WTC11 (cell line): ENCODE data around the gene KLHL29. TPM values are rescaled to one million over a fixed set of nuclear protein-coding genes. Genes with fewer than 3 reads are reported as not detected.
A peak's percentile ranks its signal among the peaks of the same experiment; 100 is the strongest.

Experiments
- ATAC-seq: fragments of 200-7000 bp; cut with Tn5 transposase; 2 replicates; pipeline ENCODE4 v1.10.0; 2021; ENCODE audit warnings: mild to moderate bottlenecking, moderate library complexity
- CTCF ChIA-PET: fragments of 300-600 bp; sonication (Branson Sonifier 250); formaldehyde crosslinking; loops from one replicate; lab custom pipeline; 2021; ENCODE audit warnings: antibody characterized with exemption; lab: Charles Lee
- POLR2A ChIA-PET: fragments of 350-600 bp; sonication (Branson Sonifier 250); formaldehyde crosslinking; loops from one replicate; lab custom pipeline; 2021; ENCODE audit warnings: antibody characterized with exemption; lab: Charles Lee
- DNase-seq: peaks from one replicate; pipeline ENCODE4 v3.0.0; 2021; ENCODE audit warnings: low spot score
- H3K27ac Mint-ChIP-seq: 2 replicates; pipeline ENCODE4 v1.8.0; 2021; ENCODE audit warnings: mixed read lengths
- H3K27me3 Mint-ChIP-seq: 2 replicates; pipeline ENCODE4 v1.8.0; 2021; ENCODE audit warnings: low read depth, mild to moderate bottlenecking, moderate library complexity, mixed read lengths
- H3K36me3 Mint-ChIP-seq: 2 replicates; pipeline ENCODE4 v1.8.0; 2021; ENCODE audit warnings: mixed read lengths
- H3K4me1 Mint-ChIP-seq: 2 replicates; pipeline ENCODE4 v1.8.0; 2022; ENCODE audit warnings: mixed read lengths
- H3K4me3 Mint-ChIP-seq: 2 replicates; pipeline ENCODE4 v1.8.0; 2021; ENCODE audit warnings: mild to moderate bottlenecking, moderate library complexity, mixed read lengths
- H3K9me3 Mint-ChIP-seq: 2 replicates; pipeline ENCODE4 v1.8.0; 2021; ENCODE audit warnings: mixed read lengths
- ATF1 ChIP-seq: sonication (generic); formaldehyde crosslinking; IDR thresholded peaks from 2 replicates; pipeline ENCODE4 v1.8.1; 2023; ENCODE audit warnings: mild to moderate bottlenecking, moderate library complexity, missing genetic modification reagents
- CBFB ChIP-seq: sonication (generic); formaldehyde crosslinking; IDR thresholded peaks from 2 replicates; pipeline ENCODE4 v1.8.1; 2022; ENCODE audit warnings: mild to moderate bottlenecking, low read depth, missing genetic modification reagents
- CREB1 ChIP-seq: sonication (generic); formaldehyde crosslinking; IDR thresholded peaks from 2 replicates; pipeline ENCODE4 v1.8.0; 2023; ENCODE audit warnings: mild to moderate bottlenecking, missing genetic modification reagents
- ESRRA ChIP-seq: sonication (generic); formaldehyde crosslinking; IDR thresholded peaks from 2 replicates; pipeline ENCODE4 v1.8.1; 2022; ENCODE audit warnings: mild to moderate bottlenecking, missing genetic modification reagents, borderline replicate concordance
- FOXJ3 ChIP-seq: sonication (generic); formaldehyde crosslinking; IDR thresholded peaks from 2 replicates; pipeline ENCODE4 v1.9.0; 2021; ENCODE audit warnings: missing genetic modification reagents, mild to moderate bottlenecking, borderline replicate concordance
- FOXP1 ChIP-seq: sonication (generic); formaldehyde crosslinking; IDR thresholded peaks from 2 replicates; pipeline ENCODE4 v1.8.0; 2022; ENCODE audit warnings: missing genetic modification reagents, mild to moderate bottlenecking, moderate library complexity, borderline replicate concordance
- GABPB1 ChIP-seq: sonication (generic); formaldehyde crosslinking; IDR thresholded peaks from 2 replicates; pipeline ENCODE4 v1.8.1; 2023; ENCODE audit warnings: mild to moderate bottlenecking, missing genetic modification reagents
- IRF2 ChIP-seq: sonication (generic); formaldehyde crosslinking; IDR thresholded peaks from 2 replicates; pipeline ENCODE4 v1.8.0; 2022; ENCODE audit warnings: low read depth, missing genetic modification reagents, borderline replicate concordance
- KAT7 ChIP-seq: sonication (generic); formaldehyde crosslinking; IDR thresholded peaks from 2 replicates; pipeline ENCODE4 v1.8.1; 2023; ENCODE audit warnings: missing genetic modification reagents, mild to moderate bottlenecking, borderline replicate concordance
- MXD4 ChIP-seq: fragments of 250-450 bp; sonication (Bioruptor Pico); IDR thresholded peaks from 2 replicates; pipeline ENCODE4 v1.8.0; 2021; ENCODE audit warnings: mild to moderate bottlenecking, moderate library complexity, borderline replicate concordance
- NR1H2 ChIP-seq: sonication (generic); formaldehyde crosslinking; IDR thresholded peaks from 2 replicates; pipeline ENCODE4 v1.9.0; 2021; ENCODE audit warnings: mild to moderate bottlenecking, moderate library complexity, missing genetic modification reagents
- NR2C2 ChIP-seq: sonication (generic); formaldehyde crosslinking; IDR thresholded peaks from 2 replicates; pipeline ENCODE4 v1.8.0; 2022; ENCODE audit warnings: mild to moderate bottlenecking, missing genetic modification reagents
- SP1 ChIP-seq: sonication (generic); formaldehyde crosslinking; conservative IDR thresholded peaks from 2 replicates; pipeline ENCODE4 v1.8.1; 2022; ENCODE audit warnings: missing genetic modification reagents
- ZBTB21 ChIP-seq: sonication (generic); formaldehyde crosslinking; IDR thresholded peaks from 2 replicates; pipeline ENCODE4 v1.8.1; 2023; ENCODE audit warnings: mild to moderate bottlenecking, missing genetic modification reagents, borderline replicate concordance
- total RNA-seq: library from RNA; stranded (reverse); gene quantifications from 3 replicates; pipeline ENCODE4 v1.2.3, GENCODE V29; 2021
- TF ChIP-seq, protein P1 (sequence below): sonication (generic); formaldehyde crosslinking; IDR thresholded peaks from 2 replicates; pipeline ENCODE4 v1.8.0; 2022; ENCODE audit warnings: mild to moderate bottlenecking, missing genetic modification reagents
- TF ChIP-seq, protein P2 (sequence below): fragments of 250-450 bp; sonication (Bioruptor Pico); IDR thresholded peaks from 2 replicates; pipeline ENCODE4 v1.9.0; 2021; ENCODE audit warnings: mild to moderate bottlenecking
- TF ChIP-seq, protein P3 (sequence below): fragments of 250-450 bp; sonication (Bioruptor Pico); IDR thresholded peaks from 2 replicates; pipeline ENCODE4 v2.1.2; 2022; ENCODE audit warnings: mild to moderate bottlenecking, moderate library complexity
- TF ChIP-seq, protein P4 (sequence below): sonication (generic); formaldehyde crosslinking; IDR thresholded peaks from 2 replicates; pipeline ENCODE4 v1.8.1; 2023; ENCODE audit warnings: mild to moderate bottlenecking, moderate library complexity, missing genetic modification reagents
- TF ChIP-seq, protein P5 (sequence below): sonication (generic); formaldehyde crosslinking; IDR thresholded peaks from 2 replicates; pipeline ENCODE4 v1.8.1; 2022; ENCODE audit warnings: missing genetic modification reagents, borderline replicate concordance

The KLHL29 gene
- total RNA-seq, 1 experiment from 2014 or later, result 7.1 TPM

DNA sequence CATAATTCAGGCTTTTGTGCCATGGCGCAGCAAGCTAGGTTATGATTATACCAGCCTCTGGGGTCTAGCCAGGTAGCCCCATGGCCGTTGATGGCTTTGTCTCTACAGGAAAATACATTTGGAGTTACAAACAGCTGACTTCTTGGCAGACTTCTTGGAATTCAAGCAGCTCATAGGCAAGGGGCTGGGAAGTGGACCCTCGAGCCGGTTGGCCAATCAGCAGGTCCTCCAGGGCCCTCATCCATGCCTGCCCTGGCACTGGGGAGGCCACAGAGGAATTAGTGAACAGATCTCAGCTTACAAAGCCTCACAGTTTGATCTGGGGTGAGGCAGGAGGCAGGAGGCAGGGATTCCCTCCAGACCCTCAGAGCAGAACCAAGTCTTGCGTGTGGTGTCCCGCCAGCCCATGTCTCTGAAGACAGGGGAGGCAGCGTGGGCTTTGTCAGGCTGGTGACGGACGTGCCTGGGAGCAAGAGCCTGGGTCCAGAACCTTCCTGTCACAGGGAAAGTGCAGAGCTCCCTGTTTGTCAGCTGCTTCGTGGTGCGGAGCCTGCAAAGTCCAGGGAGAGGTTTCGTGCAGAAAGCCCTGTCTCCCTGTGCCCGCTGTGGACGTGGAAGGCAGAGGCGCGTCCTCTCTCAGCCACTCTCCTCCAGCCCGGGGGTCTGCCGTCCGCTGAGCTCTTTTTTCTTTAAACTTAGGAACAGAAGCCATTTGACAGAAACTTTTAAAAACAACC, 131.7 kb downstream of the KLHL29 start (continued):
- TF ChIP-seq, protein P1, sequence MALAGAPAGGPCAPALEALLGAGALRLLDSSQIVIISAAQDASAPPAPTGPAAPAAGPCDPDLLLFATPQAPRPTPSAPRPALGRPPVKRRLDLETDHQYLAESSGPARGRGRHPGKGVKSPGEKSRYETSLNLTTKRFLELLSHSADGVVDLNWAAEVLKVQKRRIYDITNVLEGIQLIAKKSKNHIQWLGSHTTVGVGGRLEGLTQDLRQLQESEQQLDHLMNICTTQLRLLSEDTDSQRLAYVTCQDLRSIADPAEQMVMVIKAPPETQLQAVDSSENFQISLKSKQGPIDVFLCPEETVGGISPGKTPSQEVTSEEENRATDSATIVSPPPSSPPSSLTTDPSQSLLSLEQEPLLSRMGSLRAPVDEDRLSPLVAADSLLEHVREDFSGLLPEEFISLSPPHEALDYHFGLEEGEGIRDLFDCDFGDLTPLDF (CRISPR knock-in tag), result no peak
- TF ChIP-seq ESRRA (CRISPR knock-in tag), result no peak
- TF ChIP-seq CBFB (CRISPR knock-in tag), result no peak
- no peak for TF ChIP-seq IRF2 (CRISPR knock-in tag)
- TF ChIP-seq, all 79 proteins: peak for 0

DNA sequence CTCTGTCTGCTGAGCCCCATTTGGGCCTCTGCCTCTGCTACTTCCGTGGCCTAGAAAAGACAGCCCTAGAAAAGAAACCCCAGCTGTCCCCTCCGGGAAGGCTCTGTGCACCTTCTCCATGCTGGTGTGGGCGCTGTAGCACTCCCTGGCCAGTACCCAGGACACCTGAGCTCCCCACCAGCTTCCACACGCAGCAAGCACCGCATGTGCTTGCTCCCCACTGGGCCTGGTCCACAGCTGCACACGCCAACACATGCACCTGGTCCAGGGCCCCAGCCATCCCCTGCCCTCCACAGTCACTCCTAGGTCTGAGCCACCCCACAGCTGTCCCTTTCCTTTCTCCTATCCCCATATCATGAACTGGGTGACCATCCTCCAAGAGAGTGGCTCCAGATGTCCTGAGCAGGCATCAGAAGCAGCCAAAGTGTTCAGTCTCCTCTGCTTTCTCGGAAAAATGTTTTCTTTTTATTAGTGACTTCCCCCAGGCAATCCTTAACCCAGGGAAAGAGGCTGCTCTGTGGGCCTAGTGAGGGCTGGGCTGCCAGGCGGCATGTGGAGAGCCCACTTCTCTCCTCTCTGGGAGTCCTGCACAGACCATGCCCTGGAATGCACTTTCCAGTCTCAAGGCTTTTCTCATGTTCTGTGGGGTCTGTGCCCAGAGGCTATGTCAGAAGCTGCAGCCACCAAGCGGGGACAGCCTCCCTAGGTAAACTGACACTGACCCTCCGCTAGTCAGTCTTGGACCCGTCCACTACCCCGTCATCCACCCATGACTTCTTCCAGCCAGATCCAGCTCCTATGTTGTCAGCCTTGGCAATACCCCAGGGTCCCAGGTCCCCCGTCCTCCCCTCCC, 133.7 kb downstream of the KLHL29 start:
- H3K27me3 Mint-ChIP-seq, result no peaks in the 10 kb centered on the region; the same call in 1 of the 2 replicates
- POLR2A ChIA-PET, result no interaction called here

DNA sequence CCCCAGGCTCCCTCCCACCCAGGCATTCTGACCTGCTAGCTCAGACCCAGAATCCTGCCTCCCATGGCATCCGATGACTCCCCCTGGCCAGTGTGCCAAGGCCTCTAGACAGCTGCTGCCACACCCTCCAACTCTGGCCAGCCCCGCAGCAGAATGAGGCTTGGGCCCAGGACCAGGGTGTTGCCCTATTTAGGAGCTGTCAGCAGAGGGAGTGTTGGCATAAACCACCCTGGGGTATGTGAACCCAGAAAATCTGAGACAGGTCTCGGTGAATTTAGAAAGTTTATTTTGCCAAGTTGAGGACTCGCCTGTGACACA, 134.3 kb downstream of the KLHL29 start:
- DNase-seq (no peak), ATAC-seq (0 out of 2 replicates have a peak, but pooled peaks have one; percentile 13)
- H3K4me1 Mint-ChIP-seq, result peaks cover 29% of the 10 kb centered on the region
- H3K9me3 Mint-ChIP-seq, result no peaks in the 10 kb centered on the region
- no peak for TF ChIP-seq NR2C2
- TF ChIP-seq, protein P2, sequence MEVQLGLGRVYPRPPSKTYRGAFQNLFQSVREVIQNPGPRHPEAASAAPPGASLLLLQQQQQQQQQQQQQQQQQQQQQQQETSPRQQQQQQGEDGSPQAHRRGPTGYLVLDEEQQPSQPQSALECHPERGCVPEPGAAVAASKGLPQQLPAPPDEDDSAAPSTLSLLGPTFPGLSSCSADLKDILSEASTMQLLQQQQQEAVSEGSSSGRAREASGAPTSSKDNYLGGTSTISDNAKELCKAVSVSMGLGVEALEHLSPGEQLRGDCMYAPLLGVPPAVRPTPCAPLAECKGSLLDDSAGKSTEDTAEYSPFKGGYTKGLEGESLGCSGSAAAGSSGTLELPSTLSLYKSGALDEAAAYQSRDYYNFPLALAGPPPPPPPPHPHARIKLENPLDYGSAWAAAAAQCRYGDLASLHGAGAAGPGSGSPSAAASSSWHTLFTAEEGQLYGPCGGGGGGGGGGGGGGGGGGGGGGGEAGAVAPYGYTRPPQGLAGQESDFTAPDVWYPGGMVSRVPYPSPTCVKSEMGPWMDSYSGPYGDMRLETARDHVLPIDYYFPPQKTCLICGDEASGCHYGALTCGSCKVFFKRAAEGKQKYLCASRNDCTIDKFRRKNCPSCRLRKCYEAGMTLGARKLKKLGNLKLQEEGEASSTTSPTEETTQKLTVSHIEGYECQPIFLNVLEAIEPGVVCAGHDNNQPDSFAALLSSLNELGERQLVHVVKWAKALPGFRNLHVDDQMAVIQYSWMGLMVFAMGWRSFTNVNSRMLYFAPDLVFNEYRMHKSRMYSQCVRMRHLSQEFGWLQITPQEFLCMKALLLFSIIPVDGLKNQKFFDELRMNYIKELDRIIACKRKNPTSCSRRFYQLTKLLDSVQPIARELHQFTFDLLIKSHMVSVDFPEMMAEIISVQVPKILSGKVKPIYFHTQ (CRISPR knock-in tag), result no peak
- TF ChIP-seq, protein P3, sequence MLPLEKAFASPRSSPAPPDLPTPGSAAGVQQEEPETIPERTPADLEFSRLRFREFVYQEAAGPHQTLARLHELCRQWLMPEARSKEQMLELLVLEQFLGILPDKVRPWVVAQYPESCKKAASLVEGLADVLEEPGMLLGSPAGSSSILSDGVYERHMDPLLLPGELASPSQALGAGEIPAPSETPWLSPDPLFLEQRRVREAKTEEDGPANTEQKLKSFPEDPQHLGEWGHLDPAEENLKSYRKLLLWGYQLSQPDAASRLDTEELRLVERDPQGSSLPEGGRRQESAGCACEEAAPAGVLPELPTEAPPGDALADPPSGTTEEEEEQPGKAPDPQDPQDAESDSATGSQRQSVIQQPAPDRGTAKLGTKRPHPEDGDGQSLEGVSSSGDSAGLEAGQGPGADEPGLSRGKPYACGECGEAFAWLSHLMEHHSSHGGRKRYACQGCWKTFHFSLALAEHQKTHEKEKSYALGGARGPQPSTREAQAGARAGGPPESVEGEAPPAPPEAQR (CRISPR knock-in tag), result no peak
- TF ChIP-seq, protein P4, sequence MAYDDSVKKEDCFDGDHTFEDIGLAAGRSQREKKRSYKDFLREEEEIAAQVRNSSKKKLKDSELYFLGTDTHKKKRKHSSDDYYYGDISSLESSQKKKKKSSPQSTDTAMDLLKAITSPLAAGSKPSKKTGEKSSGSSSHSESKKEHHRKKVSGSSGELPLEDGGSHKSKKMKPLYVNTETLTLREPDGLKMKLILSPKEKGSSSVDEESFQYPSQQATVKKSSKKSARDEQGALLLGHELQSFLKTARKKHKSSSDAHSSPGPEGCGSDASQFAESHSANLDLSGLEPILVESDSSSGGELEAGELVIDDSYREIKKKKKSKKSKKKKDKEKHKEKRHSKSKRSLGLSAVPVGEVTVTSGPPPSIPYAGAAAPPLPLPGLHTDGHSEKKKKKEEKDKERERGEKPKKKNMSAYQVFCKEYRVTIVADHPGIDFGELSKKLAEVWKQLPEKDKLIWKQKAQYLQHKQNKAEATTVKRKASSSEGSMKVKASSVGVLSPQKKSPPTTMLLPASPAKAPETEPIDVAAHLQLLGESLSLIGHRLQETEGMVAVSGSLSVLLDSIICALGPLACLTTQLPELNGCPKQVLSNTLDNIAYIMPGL (CRISPR knock-in tag), result no peak
- H3K36me3 Mint-ChIP-seq, result no peaks in the 10 kb centered on the region
- no peak overlapping the region for H3K27ac Mint-ChIP-seq
- no peak overlapping the region for H3K4me3 Mint-ChIP-seq
- H3K27me3 Mint-ChIP-seq, result no peaks in the 10 kb centered on the region; the same call in 1 of the 2 replicates
- CTCF ChIA-PET, result interaction anchor here (0.6 kb wide), 3 partner anchors 44 to 207 kb away, joined by 3 to 5 read pairs (median 3); no protein-coding TSS in a partner anchor
- POLR2A ChIA-PET, result no interaction called here

More for the DNA sequence above, 133.7 kb downstream of the KLHL29 start:
- Mint-ChIP-seq H3K9me3 (no peaks in the 10 kb centered on the region), H3K4me1 (peaks cover 25% of the 10 kb centered on the region), H3K4me3 (no peak overlapping the region), H3K27ac (no peak overlapping the region), H3K36me3 (no peaks in the 10 kb centered on the region)
- ATAC-seq, result no peak
- CTCF ChIA-PET, result interaction anchor here (0.6 kb wide), 3 partner anchors 45 to 206 kb away, joined by 3 to 5 read pairs (median 3); no protein-coding TSS in a partner anchor
- DNase-seq, result no peak
- TF ChIP-seq GABPB1 (CRISPR knock-in tag), result no peak
- TF ChIP-seq FOXP1 (CRISPR knock-in tag), result no peak
- TF ChIP-seq SP1 (CRISPR knock-in tag), result no peak
- TF ChIP-seq FOXJ3, result no peak
- no peak for TF ChIP-seq KAT7 (CRISPR knock-in tag)
- TF ChIP-seq CBFB (CRISPR knock-in tag), result no peak
- TF ChIP-seq, protein P5, sequence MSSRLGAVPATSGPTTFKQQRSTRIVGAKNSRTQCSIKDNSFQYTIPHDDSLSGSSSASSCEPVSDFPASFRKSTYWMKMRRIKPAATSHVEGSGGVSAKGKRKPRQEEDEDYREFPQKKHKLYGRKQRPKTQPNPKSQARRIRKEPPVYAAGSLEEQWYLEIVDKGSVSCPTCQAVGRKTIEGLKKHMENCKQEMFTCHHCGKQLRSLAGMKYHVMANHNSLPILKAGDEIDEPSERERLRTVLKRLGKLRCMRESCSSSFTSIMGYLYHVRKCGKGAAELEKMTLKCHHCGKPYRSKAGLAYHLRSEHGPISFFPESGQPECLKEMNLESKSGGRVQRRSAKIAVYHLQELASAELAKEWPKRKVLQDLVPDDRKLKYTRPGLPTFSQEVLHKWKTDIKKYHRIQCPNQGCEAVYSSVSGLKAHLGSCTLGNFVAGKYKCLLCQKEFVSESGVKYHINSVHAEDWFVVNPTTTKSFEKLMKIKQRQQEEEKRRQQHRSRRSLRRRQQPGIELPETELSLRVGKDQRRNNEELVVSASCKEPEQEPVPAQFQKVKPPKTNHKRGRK (CRISPR knock-in tag), result no peak
- no peak for TF ChIP-seq MXD4 (CRISPR knock-in tag)
- TF ChIP-seq NR1H2 (CRISPR knock-in tag), result no peak
- no peak for TF ChIP-seq ATF1 (CRISPR knock-in tag)
- no peak for TF ChIP-seq ZBTB21 (CRISPR knock-in tag)
- TF ChIP-seq CREB1, result no peak
